ENCODE measurements around the gene CDC42EP2. TPM values are rescaled to one million over a fixed set of nuclear protein-coding genes. Genes with fewer than 3 reads are reported as not detected.

The CDC42EP2 gene
- total RNA-seq, 1 donor from 2014 or later = 4.0 TPM

- no peaks in the 10 kb centered on the region for H3K9me3 Mint-ChIP-seq
- H3K27ac Mint-ChIP-seq (ENCODE audit: unreplicated experiment) = no peak overlapping the region
- peaks cover 3% of the 10 kb centered on the region for H3K36me3 Mint-ChIP-seq (ENCODE audit: low read depth)
- H3K4me3 Mint-ChIP-seq = no peak overlapping the region
- H3K27me3 Mint-ChIP-seq (ENCODE audit: low read depth) = no peaks in the 10 kb centered on the region
- DNase-seq (ENCODE audit: low read depth, low spot score) = no peak
- peaks cover 31% of the 10 kb centered on the region for H3K4me1 Mint-ChIP-seq
- no peak for TF ChIP-seq CTCF (conservative IDR thresholded peaks at IDR 0.05)
Measured at GRCh38 chr11:65304613-65305012, 10.1 kb upstream of the CDC42EP2 start.

GRCh38 chr11:65305501-65306268 is 9.0 kb upstream of the CDC42EP2 start:
- Mint-ChIP-seq H3K27me3 (ENCODE audit: low read depth) (peaks cover 1% of the 10 kb centered on the region), H3K4me1 (peaks cover 38% of the 10 kb centered on the region), H3K4me3 (peak overlapping the region; percentile 19), H3K27ac (ENCODE audit: unreplicated experiment) (no peak overlapping the region), H3K9me3 (no peaks in the 10 kb centered on the region), H3K36me3 (ENCODE audit: low read depth) (peaks cover 3% of the 10 kb centered on the region)
- no peak for TF ChIP-seq CTCF (conservative IDR thresholded peaks at IDR 0.05)
- DNase-seq (ENCODE audit: low read depth, low spot score) = no peak

- H3K27ac Mint-ChIP-seq (ENCODE audit: unreplicated experiment) = no peak overlapping the region
- peaks cover 33% of the 10 kb centered on the region for H3K4me1 Mint-ChIP-seq
- no peaks in the 10 kb centered on the region for H3K9me3 Mint-ChIP-seq
- H3K27me3 Mint-ChIP-seq (ENCODE audit: low read depth) = peaks cover 17% of the 10 kb centered on the region
- H3K36me3 Mint-ChIP-seq (ENCODE audit: low read depth) = peaks cover 3% of the 10 kb centered on the region
- H3K4me3 Mint-ChIP-seq = peak overlapping the region; percentile 12
- TF ChIP-seq CTCF (conservative IDR thresholded peaks at IDR 0.05) = no peak
- DNase-seq (ENCODE audit: low read depth, low spot score) = no peak
Measured at GRCh38 chr11:65307298-65308229, 7.1 kb upstream of the CDC42EP2 start.

- Mint-ChIP-seq H3K27ac (ENCODE audit: unreplicated experiment) (no peak overlapping the region), H3K27me3 (ENCODE audit: low read depth) (peaks cover 24% of the 10 kb centered on the region), H3K4me1 (peaks cover 34% of the 10 kb centered on the region), H3K9me3 (no peaks in the 10 kb centered on the region), H3K36me3 (ENCODE audit: low read depth) (peaks cover 3% of the 10 kb centered on the region), H3K4me3 (no peak overlapping the region)
- no peak for TF ChIP-seq CTCF (conservative IDR thresholded peaks at IDR 0.05)
- DNase-seq (ENCODE audit: low read depth, low spot score) = no peak
Measured at GRCh38 chr11:65308281-65308891, 6.3 kb upstream of the CDC42EP2 start.

GRCh38 chr11:65309006-65309405 is 5.7 kb upstream of the CDC42EP2 start:
- Mint-ChIP-seq H3K9me3 (no peaks in the 10 kb centered on the region), H3K4me3 (no peak overlapping the region), H3K4me1 (peaks cover 39% of the 10 kb centered on the region), H3K27me3 (ENCODE audit: low read depth) (peaks cover 30% of the 10 kb centered on the region), H3K27ac (ENCODE audit: unreplicated experiment) (no peak overlapping the region), H3K36me3 (ENCODE audit: low read depth) (peaks cover 3% of the 10 kb centered on the region)
- TF ChIP-seq CTCF (conservative IDR thresholded peaks at IDR 0.05) = no peak
- DNase-seq (ENCODE audit: low read depth, low spot score) = no peak

All from neural crest cell (in vitro differentiated cells).